Measurements from ENCODE around the gene NLN.

NLN gene

GRCh38 chr5:65873181-65873750, 151.3 kb downstream of the NLN start:
- DNase-seq (ENCODE audit: low spot score), result no peak

GRCh38 chr5:65874241-65874640, 152.2 kb downstream of the NLN start:
- no peak for DNase-seq (ENCODE audit: low spot score)

- no peak for DNase-seq (ENCODE audit: low spot score)
Observed at GRCh38 chr5:65876496-65876895, 154.5 kb downstream of the NLN start.

GRCh38 chr5:65876970-65877369, 155.0 kb downstream of the NLN start:
- DNase-seq (ENCODE audit: low spot score), result no peak

All from CD4-positive, alpha-beta T cell treated with Interleukin-2 at 100 ng/mL for 4 hours (primary cell).